ENCODE results near the gene PFKL. TPM values are rescaled to one million over a fixed set of nuclear protein-coding genes. Genes with fewer than 3 reads are reported as not detected.

Gene PFKL
- total and polyA plus RNA-seq, 2 experiments from 2014 or later = 199 to 239 TPM

GRCh38 chr21:44267655-44268142, 32.2 kb upstream of the PFKL start:
- in situ Hi-C loops (cut with MboI) = no loop called here
- DNase-seq = no peak
- peaks cover 4% of the 10 kb centered on the region; the same call in 1 of the 2 replicates for H3K27me3 ChIP-seq (replicated peaks; ENCODE audit: insufficient read depth)

GRCh38 chr21:44269090-44269489, 30.8 kb upstream of the PFKL start:
- Histone ChIP-seq H3K4me3 (no peak overlapping the region), H3K79me2 (ENCODE audit: insufficient read depth) (no peaks in the 10 kb centered on the region), H3K27me3 (replicated peaks; ENCODE audit: insufficient read depth) (peaks cover 4% of the 10 kb centered on the region; the same call in 1 of the 2 replicates), H3K36me3 (ENCODE audit: low read depth) (no peaks in the 10 kb centered on the region), H3K9me2 (ENCODE audit: insufficient read depth) (no peaks in the 10 kb centered on the region), H3K4me1 (ENCODE audit: insufficient read depth) (no peaks in the 10 kb centered on the region), H3K9me3 (ENCODE audit: low read depth) (no peaks in the 10 kb centered on the region), H3K27ac (no peak overlapping the region), H3F3A (ENCODE audit: insufficient read depth) (no peaks in the 10 kb centered on the region), H3K9ac (no peak overlapping the region), H3K4me2 (ENCODE audit: unreplicated experiment) (no peak overlapping the region), H4K20me1 (ENCODE audit: insufficient read depth) (no peaks in the 10 kb centered on the region), H2AFZ (no peak overlapping the region)
- TF ChIP-seq EZH2 (IDR thresholded peaks at IDR 0.05; ENCODE audit: insufficient read depth, poor library complexity, severe bottlenecking) (no peak), EZH2phosphoT487 (IDR thresholded peaks at IDR 0.05; ENCODE audit: insufficient read depth, low read depth) (no peak)
- DNase-seq = no peak
- in situ Hi-C loops (cut with MboI) = no loop called here
- WGBS, 2 experiments (ENCODE audit: low coverage in 1 of 2, low lambda C conversion rate in 2 of 2, missing lambda C conversion rate in 2 of 2) = 59 to 66% methylated on average over 8 of the region's 8 CpGs

More at GRCh38 chr21:44267655-44268142, 32.2 kb upstream of the PFKL start:
- Histone ChIP-seq H3K79me2 (ENCODE audit: insufficient read depth) (no peaks in the 10 kb centered on the region), H3K27ac (no peak overlapping the region), H3K9me3 (ENCODE audit: low read depth) (no peaks in the 10 kb centered on the region), H3F3A (ENCODE audit: insufficient read depth) (no peaks in the 10 kb centered on the region), H3K4me2 (ENCODE audit: unreplicated experiment) (no peak overlapping the region), H3K4me1 (ENCODE audit: insufficient read depth) (no peaks in the 10 kb centered on the region), H3K9me2 (ENCODE audit: insufficient read depth) (no peaks in the 10 kb centered on the region), H3K9ac (no peak overlapping the region), H2AFZ (no peak overlapping the region), H4K20me1 (ENCODE audit: insufficient read depth) (no peaks in the 10 kb centered on the region), H3K4me3 (no peak overlapping the region), H3K36me3 (ENCODE audit: low read depth) (no peaks in the 10 kb centered on the region)
- TF ChIP-seq EZH2 (IDR thresholded peaks at IDR 0.05; ENCODE audit: insufficient read depth, poor library complexity, severe bottlenecking) (no peak), EZH2phosphoT487 (IDR thresholded peaks at IDR 0.05; ENCODE audit: insufficient read depth, low read depth) (no peak)
- 66 to 68% methylated on average over 18 to 19 of the region's 19 CpGs for WGBS, 2 experiments (ENCODE audit: low coverage in 1 of 2, low lambda C conversion rate in 2 of 2, missing lambda C conversion rate in 2 of 2)

GRCh38 chr21:44271558-44272283, 28.1 kb upstream of the PFKL start:
- Histone ChIP-seq H3K27ac (no peak overlapping the region), H3K4me2 (ENCODE audit: unreplicated experiment) (no peak overlapping the region), H3K4me3 (no peak overlapping the region), H3K36me3 (ENCODE audit: low read depth) (no peaks in the 10 kb centered on the region), H3F3A (ENCODE audit: insufficient read depth) (no peaks in the 10 kb centered on the region), H3K9me2 (ENCODE audit: insufficient read depth) (no peaks in the 10 kb centered on the region), H3K27me3 (replicated peaks; ENCODE audit: insufficient read depth) (0 out of 2 replicates have a peak, but pooled peaks cover 12% of the 10 kb centered on the region), H3K79me2 (ENCODE audit: insufficient read depth) (no peaks in the 10 kb centered on the region), H3K9ac (no peak overlapping the region), H4K20me1 (ENCODE audit: insufficient read depth) (no peaks in the 10 kb centered on the region), H3K9me3 (ENCODE audit: low read depth) (no peaks in the 10 kb centered on the region), H2AFZ (no peak overlapping the region), H3K4me1 (ENCODE audit: insufficient read depth) (no peaks in the 10 kb centered on the region)
- in situ Hi-C loops (cut with MboI) = no loop called here
- TF ChIP-seq EZH2phosphoT487 (IDR thresholded peaks at IDR 0.05; ENCODE audit: insufficient read depth, low read depth) (no peak), EZH2 (IDR thresholded peaks at IDR 0.05; ENCODE audit: insufficient read depth, poor library complexity, severe bottlenecking) (no peak)
- no peak for DNase-seq
- WGBS, 2 experiments (ENCODE audit: low coverage in 1 of 2, low lambda C conversion rate in 2 of 2, missing lambda C conversion rate in 2 of 2) = 66 to 68% methylated on average over 18 of the region's 18 CpGs

- no peak for DNase-seq
- H2AFZ ChIP-seq = no peak overlapping the region
- in situ Hi-C loops (cut with MboI) = no loop called here
Measured at GRCh38 chr21:44272284-44272858, 27.5 kb upstream of the PFKL start.

More at GRCh38 chr21:44272284-44272858, 27.5 kb upstream of the PFKL start:
- Histone ChIP-seq H3K27ac (no peak overlapping the region), H3F3A (ENCODE audit: insufficient read depth) (no peaks in the 10 kb centered on the region), H3K36me3 (ENCODE audit: low read depth) (no peaks in the 10 kb centered on the region), H3K9me3 (ENCODE audit: low read depth) (no peaks in the 10 kb centered on the region), H3K27me3 (replicated peaks; ENCODE audit: insufficient read depth) (0 out of 2 replicates have a peak, but pooled peaks cover 12% of the 10 kb centered on the region), H3K4me3 (no peak overlapping the region), H3K9ac (no peak overlapping the region), H4K20me1 (ENCODE audit: insufficient read depth) (no peaks in the 10 kb centered on the region), H3K4me1 (ENCODE audit: insufficient read depth) (no peaks in the 10 kb centered on the region), H3K79me2 (ENCODE audit: insufficient read depth) (no peaks in the 10 kb centered on the region), H3K9me2 (ENCODE audit: insufficient read depth) (no peaks in the 10 kb centered on the region), H3K4me2 (ENCODE audit: unreplicated experiment) (no peak overlapping the region)
- no peak for TF ChIP-seq EZH2 (IDR thresholded peaks at IDR 0.05; ENCODE audit: insufficient read depth, poor library complexity, severe bottlenecking)
- TF ChIP-seq EZH2phosphoT487 (IDR thresholded peaks at IDR 0.05; ENCODE audit: insufficient read depth, low read depth) = no peak
- 71 to 82% methylated on average over 13 to 18 of the region's 18 CpGs for WGBS, 2 experiments (ENCODE audit: low coverage in 1 of 2, low lambda C conversion rate in 2 of 2, missing lambda C conversion rate in 2 of 2)
